ENCODE data around the gene ELF5.

Gene ELF5

DNA sequence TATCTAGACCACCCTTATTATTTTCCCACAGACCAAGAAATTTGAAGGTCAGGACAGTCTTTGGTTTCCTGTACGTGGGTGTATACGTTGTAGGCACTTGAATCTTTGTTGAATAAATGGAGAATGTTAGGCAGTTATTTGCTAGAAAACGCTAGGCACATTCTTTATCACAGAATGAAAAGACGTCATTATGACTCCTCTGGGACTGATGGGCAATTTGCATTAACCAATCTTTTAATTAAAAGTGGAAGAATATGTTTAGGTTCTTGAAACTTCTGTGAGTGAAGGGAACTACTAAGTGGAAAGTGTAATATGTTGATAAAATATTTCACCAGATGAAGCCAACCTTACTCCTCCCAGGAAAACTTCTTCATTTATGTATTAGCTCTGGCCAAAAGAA is 69.2 kb downstream of the ELF5 start:
- no peak overlapping the region for H3K4me3 Mint-ChIP-seq

GRCh38 chr11:34443136-34443535 is 70.5 kb downstream of the ELF5 start:
- Mint-ChIP-seq H3K9me3 (no peaks in the 10 kb centered on the region), H3K27ac (no peak overlapping the region), H3K36me3 (peaks cover 10% of the 10 kb centered on the region), H3K27me3 (no peaks in the 10 kb centered on the region), H3K4me3 (no peak overlapping the region), H3K4me1 (peaks cover 35% of the 10 kb centered on the region)
- CTCF ChIA-PET, result no interaction called here
- no peak for DNase-seq

More for the DNA sequence above, 69.2 kb downstream of the ELF5 start:
- CTCF ChIA-PET, result interaction anchor here (1.7 kb wide), 1 partner anchor 23 kb away, joined by 3 read pairs; no protein-coding TSS in a partner anchor
- H3K9me3 Mint-ChIP-seq, result no peaks in the 10 kb centered on the region
- no peaks in the 10 kb centered on the region for H3K27me3 Mint-ChIP-seq
- no peak overlapping the region for H3K27ac Mint-ChIP-seq
- peaks cover 37% of the 10 kb centered on the region for H3K4me1 Mint-ChIP-seq
- DNase-seq, result no peak
- peaks cover 10% of the 10 kb centered on the region for H3K36me3 Mint-ChIP-seq

- no peak for DNase-seq
- Mint-ChIP-seq H3K4me3 (no peak overlapping the region), H3K27ac (no peak overlapping the region), H3K36me3 (peaks cover 8% of the 10 kb centered on the region), H3K27me3 (no peaks in the 10 kb centered on the region), H3K4me1 (peaks cover 32% of the 10 kb centered on the region), H3K9me3 (no peaks in the 10 kb centered on the region)
- CTCF ChIA-PET, result interaction anchor here (1.5 kb wide), 1 partner anchor 27 kb away, joined by 3 read pairs; no protein-coding TSS in a partner anchor
Measured at GRCh38 chr11:34441814-34442213, 71.8 kb downstream of the ELF5 start.

DNA sequence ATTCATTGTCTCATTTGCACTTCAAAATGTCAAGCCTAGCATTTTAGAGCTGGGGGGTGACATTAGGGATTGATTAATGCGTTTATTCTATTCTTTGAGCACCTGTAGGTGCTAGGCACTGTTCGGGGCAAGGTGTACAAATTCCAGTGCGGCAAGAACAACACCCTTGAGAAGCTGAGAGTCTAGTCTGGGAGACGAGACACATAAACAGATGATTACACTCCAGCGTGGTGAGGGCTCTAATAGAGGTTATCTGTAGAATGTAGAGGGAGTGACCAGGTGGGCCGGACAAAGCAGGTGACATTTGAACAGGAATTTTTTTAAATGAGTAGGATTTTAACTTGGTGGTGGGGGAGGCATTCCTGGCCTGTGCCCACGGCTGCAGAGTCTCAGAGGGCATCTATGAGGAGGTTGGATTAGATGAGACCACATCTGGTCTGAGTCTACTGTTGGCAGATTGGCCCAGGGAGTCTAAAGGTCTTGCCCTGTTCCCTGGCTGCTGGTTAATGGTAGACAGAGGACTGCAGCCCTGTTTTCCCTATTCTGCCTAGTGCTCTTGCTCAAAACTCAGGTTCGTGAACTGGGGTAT is 73.9 kb downstream of the ELF5 start:
- Mint-ChIP-seq H3K4me3 (peak overlapping the region; percentile 91), H3K27ac (peak overlapping the region; percentile 89), H3K9me3 (no peaks in the 10 kb centered on the region), H3K36me3 (peaks cover 8% of the 10 kb centered on the region), H3K4me1 (peaks cover 32% of the 10 kb centered on the region), H3K27me3 (no peaks in the 10 kb centered on the region)
- DNase-seq, result no peak
- CTCF ChIA-PET, result interaction anchor here (3.2 kb wide), 1 partner anchor 28 kb away, joined by 13 read pairs; no protein-coding TSS in a partner anchor

- Mint-ChIP-seq H3K4me3 (peak within 1 kb of the TSS; percentile 91), H3K27me3 (no peaks in the 10 kb centered on the region), H3K36me3 (peaks cover 8% of the 10 kb centered on the region), H3K9me3 (no peaks in the 10 kb centered on the region), H3K27ac (peak within 1 kb of the TSS; percentile 89), H3K4me1 (peaks cover 32% of the 10 kb centered on the region)
- peak; percentile 99 for DNase-seq
- CTCF ChIA-PET, result interaction anchor here (1.0 to 3.2 kb wide), 2 partner anchors 29 to 73 kb away, joined by 3 to 13 read pairs; no protein-coding TSS in a partner anchor
Measured at GRCh38 chr11:34438529-34439507, 74.8 kb downstream of the ELF5 start, which contains the start of gene CAT. CAT (plus strand) TSS chr11:34438934; CDS start chr11:34439014, 80 bp downstream.

- DNase-seq, result no peak
- Mint-ChIP-seq H3K27me3 (no peaks in the 10 kb centered on the region), H3K27ac (no peak overlapping the region), H3K36me3 (peaks cover 8% of the 10 kb centered on the region), H3K9me3 (no peaks in the 10 kb centered on the region), H3K4me1 (peaks cover 27% of the 10 kb centered on the region), H3K4me3 (peak overlapping the region; percentile 91)
- CTCF ChIA-PET, result interaction anchor here (0.8 to 3.2 kb wide), 3 partner anchors 31 to 72 kb away, joined by 3 to 13 read pairs (median 3); no protein-coding TSS in a partner anchor
Measured at GRCh38 chr11:34437224-34438125, 76.1 kb downstream of the ELF5 start.

DNA sequence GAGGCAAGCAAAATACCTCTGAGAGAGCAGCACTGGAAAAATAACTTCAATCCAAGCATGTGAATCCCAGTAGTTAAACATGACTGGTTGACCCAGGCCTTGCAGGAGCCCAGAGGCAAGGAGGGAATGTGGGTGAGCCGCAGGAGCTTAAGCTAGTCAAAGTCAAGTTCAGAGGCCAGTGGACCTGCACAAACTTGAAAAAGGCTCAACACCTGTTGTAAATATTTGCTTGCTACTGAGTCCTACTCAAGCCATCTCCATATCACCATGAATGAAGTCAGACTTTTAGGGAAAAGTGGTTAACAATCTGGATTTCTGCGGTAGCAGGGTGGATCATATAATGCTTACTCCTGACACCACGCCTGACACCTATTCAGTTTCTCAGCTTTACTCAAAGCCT is 79.7 kb downstream of the ELF5 start:
- peaks cover 7% of the 10 kb centered on the region for H3K27me3 Mint-ChIP-seq
- H3K36me3 Mint-ChIP-seq, result no peaks in the 10 kb centered on the region
- no peak for DNase-seq
- H3K27ac Mint-ChIP-seq, result no peak overlapping the region
- CTCF ChIA-PET, result no interaction called here
- no peak overlapping the region for H3K4me3 Mint-ChIP-seq
- H3K9me3 Mint-ChIP-seq, result no peaks in the 10 kb centered on the region
- H3K4me1 Mint-ChIP-seq, result peaks cover 14% of the 10 kb centered on the region

DNA sequence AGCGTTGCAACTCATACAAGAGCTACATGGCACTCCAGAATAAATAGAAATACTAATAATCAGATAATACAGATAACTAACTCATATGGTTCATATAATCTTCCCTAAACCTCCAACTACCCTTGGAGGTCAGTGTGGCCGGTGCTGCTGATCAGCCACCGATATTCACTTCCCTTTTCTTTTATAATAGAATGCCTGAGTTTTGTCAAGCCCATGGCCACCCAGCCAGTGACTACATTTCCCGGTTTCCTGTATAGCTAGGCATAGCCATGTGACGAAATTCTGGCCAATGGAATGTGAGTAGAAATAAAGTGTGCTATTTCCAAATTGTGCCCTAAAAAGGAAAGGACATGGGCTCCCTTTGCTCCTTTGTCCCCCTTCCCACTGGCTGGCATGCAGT is 80.8 kb downstream of the ELF5 start:
- DNase-seq, result no peak
- CTCF ChIA-PET, result no interaction called here
- peaks cover 12% of the 10 kb centered on the region for H3K27me3 Mint-ChIP-seq
- H3K36me3 Mint-ChIP-seq, result no peaks in the 10 kb centered on the region
- no peak overlapping the region for H3K27ac Mint-ChIP-seq
- H3K9me3 Mint-ChIP-seq, result no peaks in the 10 kb centered on the region
- H3K4me1 Mint-ChIP-seq, result peaks cover 8% of the 10 kb centered on the region
- H3K4me3 Mint-ChIP-seq, result no peak overlapping the region

GRCh38 chr11:34431979-34432378 is 81.6 kb downstream of the ELF5 start:
- Mint-ChIP-seq H3K27me3 (peaks cover 18% of the 10 kb centered on the region), H3K27ac (no peak overlapping the region), H3K4me1 (peaks cover 5% of the 10 kb centered on the region), H3K9me3 (no peaks in the 10 kb centered on the region), H3K4me3 (no peak overlapping the region), H3K36me3 (no peaks in the 10 kb centered on the region)
- CTCF ChIA-PET, result no interaction called here
- no peak for DNase-seq

Measured in activated naive CD4-positive, alpha-beta T cell treated with anti-CD3 and anti-CD28 coated beads, Interleukin-2, amount 10 ng/mL, durations not matched to agents 7 days and 5 days (primary cell).